Caco-2 (cell line): ENCODE data around the gene ENTREP3. TPM values are rescaled to one million over a fixed set of nuclear protein-coding genes. Genes with fewer than 3 reads are reported as not detected.
A peak's percentile ranks its signal among the peaks of the same experiment; 100 is the strongest.
"Not testable (repeated sequence)": the region's sequence is repeated elsewhere in the genome, so short reads cannot be mapped to it uniquely, and the experiment has no call there.

Experiments
- BruUV-seq: library from RNA; stranded (reverse); fragments of 400-500 nt; replicated peaks from 2 replicates; lab custom pipeline; 2021; lab: Mats Ljungman, UMichigan
- CTCF ChIA-PET: fragments of 300-600 bp; sonication (Branson Sonifier 250); formaldehyde crosslinking; loops from one replicate; lab custom pipeline; 2022; ENCODE audit warnings: antibody characterized with exemption; lab: Charles Lee
- POLR2A ChIA-PET: fragments of 300-600 bp; sonication (Branson Sonifier 250); formaldehyde crosslinking; loops from one replicate; lab custom pipeline; 2022; ENCODE audit warnings: antibody characterized with exemption; lab: Charles Lee
- DNase-seq, 2 experiments: peaks; one replicate each; pipeline versions ENCODE4 v3.0.0 to v3.0.0-alpha.2; 2020 to 2022
- H3K27me3 ChIP-seq: replicated peaks from 2 replicates; pipeline ENCODE4 v1.6.0; 2011; ENCODE audit warnings: low read length; ENCODE audit not compliant: control insufficient read depth, insufficient read depth
- H3K36me3 ChIP-seq: 2 replicates; pipeline ENCODE4 v1.5.1; 2011; ENCODE audit warnings: low read length; ENCODE audit not compliant: control insufficient read depth, insufficient read depth
- H3K4me1 ChIP-seq: fragments of 250-450 bp; sonication (Bioruptor Pico); 2 replicates; pipeline ENCODE4 v1.5.1; 2020; ENCODE audit warnings: mild to moderate bottlenecking
- H3K4me3 ChIP-seq: 2 replicates; pipeline ENCODE4 v1.5.1; 2011; ENCODE audit warnings: low read depth, mild to moderate bottlenecking, control low read depth, low read length
- H3K9me3 ChIP-seq: fragments of 250-450 bp; sonication (Bioruptor Pico); 2 replicates; pipeline ENCODE4 v1.5.1; 2020; ENCODE audit warnings: mild to moderate bottlenecking, moderate library complexity
- H3K27ac Mint-ChIP-seq: one replicate; pipeline ENCODE4 v1.8.0; 2022; ENCODE audit warnings: mixed read lengths; ENCODE audit not compliant: unreplicated experiment
- H3K27me3 Mint-ChIP-seq: one replicate; pipeline ENCODE4 v1.8.0; 2022; ENCODE audit warnings: mixed read lengths; ENCODE audit not compliant: insufficient read depth, unreplicated experiment
- H3K36me3 Mint-ChIP-seq: one replicate; pipeline ENCODE4 v1.8.0; 2022; ENCODE audit warnings: mild to moderate bottlenecking, mixed read lengths; ENCODE audit not compliant: insufficient read depth, unreplicated experiment
- H3K4me1 Mint-ChIP-seq: one replicate; pipeline ENCODE4 v1.8.0; 2022; ENCODE audit warnings: low read depth, mixed read lengths; ENCODE audit not compliant: unreplicated experiment
- H3K4me3 Mint-ChIP-seq: one replicate; pipeline ENCODE4 v1.8.0; 2022; ENCODE audit warnings: mild to moderate bottlenecking, moderate library complexity, mixed read lengths; ENCODE audit not compliant: unreplicated experiment
- H3K9me3 Mint-ChIP-seq: one replicate; pipeline ENCODE4 v1.8.0; 2022; ENCODE audit warnings: mixed read lengths; ENCODE audit not compliant: unreplicated experiment
- CTCF ChIP-seq, 2 experiments: fragments of 200-600 bp in 1 of 2; IDR thresholded peaks; 1 replicate in 1 of 2; 2 replicates in 1 of 2; pipeline versions ENCODE4 v1.5.1 to v1.8.0; 2011 to 2022; ENCODE audit warnings: antibody characterized with exemption in 1 of 2, control low read depth in 1 of 2, inconsistent platforms in 1 of 2, low read depth in 1 of 2, low read length in 1 of 2, mild to moderate bottlenecking in 1 of 2, moderate library complexity in 1 of 2; ENCODE audit not compliant: insufficient read depth in 1 of 2, severe bottlenecking in 1 of 2, unreplicated experiment in 1 of 2
- intact Hi-C: fragments of 100-400 bp; cut with micrococcal nuclease; formaldehyde crosslinking; loops from one replicate; pipeline ENCODE4 v1.10.0; 2022; ENCODE audit not compliant: unreplicated experiment
- total RNA-seq: library from RNA; stranded (reverse); gene quantifications from 2 replicates; pipeline ENCODE4 v1.2.3, GENCODE V29; 2022

The ENTREP3 gene
- total RNA-seq, 1 experiment from 2014 or later: 33.1 TPM

GRCh38 chr1:155247667-155248553, 7.4 kb downstream of the ENTREP3 start:
- DNase-seq: no peak
- H3K27ac Mint-ChIP-seq: no peak overlapping the region
- no peak overlapping the region for H3K4me3 ChIP-seq
- H3K9me3 ChIP-seq: no peaks in the 10 kb centered on the region
- no peaks in the 10 kb centered on the region for H3K27me3 ChIP-seq
- H3K4me1 ChIP-seq: peaks cover 6% of the 10 kb centered on the region
- H3K27me3 Mint-ChIP-seq: peaks cover 3% of the 10 kb centered on the region
- H3K36me3 ChIP-seq: no peaks in the 10 kb centered on the region
- no peak overlapping the region for H3K4me3 Mint-ChIP-seq
- CTCF ChIA-PET: interaction anchor here (0.6 kb wide), 1 partner anchor 81 kb away, joined by 4 read pairs; no protein-coding TSS in a partner anchor
- POLR2A ChIA-PET: interaction anchor here (1.0 kb wide), 1 partner anchor 25 kb away, joined by 3 read pairs; the partner anchor contains the start of gene CLK2
- TF ChIP-seq CTCF (IDR thresholded peaks at IDR 0.05; ENCODE audit: insufficient read depth in 1 of 2, low read depth in 1 of 2, low read length in 1 of 2, severe bottlenecking in 1 of 2, unreplicated experiment in 1 of 2): no peak
- peaks cover 27% of the 10 kb centered on the region for H3K4me1 Mint-ChIP-seq
- no TSS peak for BruUV-seq
- peaks cover 12% of the 10 kb centered on the region for H3K36me3 Mint-ChIP-seq
- no peaks in the 10 kb centered on the region for H3K9me3 Mint-ChIP-seq
- intact Hi-C loops: no loop called here

DNA sequence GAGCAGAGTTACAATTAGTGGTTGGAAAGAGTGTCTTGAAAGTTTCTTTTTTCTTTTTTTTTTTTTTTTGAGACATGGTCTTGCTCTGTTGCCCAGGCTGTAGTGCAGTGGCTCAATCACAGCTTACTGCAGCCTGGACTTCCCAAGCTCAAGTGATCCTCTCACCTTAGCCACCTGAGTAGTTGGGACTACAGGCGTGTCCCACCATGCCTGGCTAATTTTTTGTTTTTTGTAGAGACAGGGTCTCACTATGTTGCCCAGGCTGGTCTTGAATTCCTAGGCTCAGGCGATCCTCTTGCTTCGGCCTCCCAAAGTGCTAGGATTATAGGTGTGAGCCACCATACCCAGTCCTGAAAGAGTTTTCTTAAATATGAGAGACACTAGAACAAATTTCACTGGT, 8.5 kb downstream of the ENTREP3 start:
- peaks cover 22% of the 10 kb centered on the region for H3K4me1 Mint-ChIP-seq

DNA sequence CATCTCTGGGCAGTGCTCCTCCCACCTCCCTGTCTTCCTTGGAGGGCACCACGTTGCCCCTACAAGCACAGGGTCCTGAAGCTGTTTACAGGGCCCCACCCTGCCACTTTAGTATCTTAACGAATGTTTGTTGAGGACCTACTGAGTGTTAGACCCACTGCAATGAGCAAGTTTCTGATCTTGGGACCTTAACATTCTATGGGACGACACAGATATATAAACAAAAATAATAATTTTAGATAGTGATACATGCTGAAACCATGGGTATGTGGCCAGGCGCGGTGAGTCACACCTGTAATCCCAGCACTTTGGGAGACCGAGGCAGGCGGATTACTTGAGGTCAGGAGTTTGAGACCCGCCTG, 10.1 kb downstream of the ENTREP3 start:
- TSS peak; percentile 87 for BruUV-seq
- ChIA-PET POLR2A (interaction anchor here (0.6 to 1.5 kb wide), 3 partner anchors 17 to 28 kb away, joined by 3 to 10 read pairs (median 4); partner anchors contain the start of genes CLK2 and SCAMP3), CTCF (interaction anchor here (1.9 to 2.3 kb wide), 4 partner anchors 28 to 72 kb away, joined by 6 to 10 read pairs (median 8); partner anchors contain the start of genes CLK2 and KRTCAP2)
- peaks cover 17% of the 10 kb centered on the region for H3K36me3 Mint-ChIP-seq
- H3K36me3 ChIP-seq: no peaks in the 10 kb centered on the region
- TF ChIP-seq CTCF (IDR thresholded peaks at IDR 0.05; ENCODE audit: insufficient read depth in 1 of 2, low read depth in 1 of 2, low read length in 1 of 2, severe bottlenecking in 1 of 2, unreplicated experiment in 1 of 2): no peak
- H3K9me3 ChIP-seq: no peaks in the 10 kb centered on the region
- peaks cover 6% of the 10 kb centered on the region; the same call in 1 of the 2 replicates for H3K4me1 ChIP-seq
- intact Hi-C loops: loop anchor here (1.0 kb wide), 1 partner anchor 28 kb away; the partner anchor contains the start of gene CLK2
- peak overlapping the region; percentile 70 for H3K4me3 ChIP-seq
- no peaks in the 10 kb centered on the region for H3K9me3 Mint-ChIP-seq
- no peak for DNase-seq
- peaks cover 24% of the 10 kb centered on the region for H3K4me1 Mint-ChIP-seq
- H3K27ac Mint-ChIP-seq: peak overlapping the region; percentile 71
- peak overlapping the region; percentile 70 for H3K4me3 Mint-ChIP-seq
- no peaks in the 10 kb centered on the region for H3K27me3 ChIP-seq
- peaks cover 3% of the 10 kb centered on the region for H3K27me3 Mint-ChIP-seq

More for the DNA sequence above, 8.5 kb downstream of the ENTREP3 start:
- BruUV-seq, H3K9me3 Mint-ChIP-seq, H3K27me3 Mint-ChIP-seq, H3K27me3 ChIP-seq, H3K4me3 ChIP-seq, H3K27ac Mint-ChIP-seq, H3K4me3 Mint-ChIP-seq, H3K9me3 ChIP-seq, intact Hi-C loops, DNase-seq, H3K36me3 ChIP-seq: not testable (repeated sequence)
- CTCF ChIA-PET: interaction anchor here (0.6 kb wide), 1 partner anchor 15 kb away, joined by 3 read pairs; no protein-coding TSS in a partner anchor
- H3K4me1 ChIP-seq: peaks cover 10% of the 10 kb centered on the region
- POLR2A ChIA-PET: interaction anchor here (1.0 kb wide), 1 partner anchor 26 kb away, joined by 3 read pairs; the partner anchor contains the start of gene CLK2
- peaks cover 12% of the 10 kb centered on the region for H3K36me3 Mint-ChIP-seq
